ENCODE data around the gene TAPBPL. TPM values are rescaled to one million over a fixed set of nuclear protein-coding genes. Genes with fewer than 3 reads are reported as not detected.
"Not testable (repeated sequence)": the region's sequence is repeated elsewhere in the genome, so short reads cannot be mapped to it uniquely, and the experiment has no call there.

TAPBPL gene
- total RNA-seq, 1 donor from 2014 or later, result 5.4 TPM

GRCh38 chr12:6489449-6489848, 37.6 kb downstream of the TAPBPL start:
- DNase-seq (ENCODE audit: low read depth, low spot score), result no peak

- DNase-seq (ENCODE audit: low read depth, low spot score), result not testable (repeated sequence)
Observed at GRCh38 chr12:6490673-6491072, 38.8 kb downstream of the TAPBPL start.

GRCh38 chr12:6492838-6493496, 41.1 kb downstream of the TAPBPL start, which contains the start of gene MRPL51:
MRPL51 (minus strand) TSS chr12:6493262; CDS start chr12:6493136, 126 bp downstream.
- DNase-seq (ENCODE audit: low read depth, low spot score), result peak; percentile 72

GRCh38 chr12:6493497-6494257, 41.8 kb downstream of the TAPBPL start, which contains the start of gene NCAPD2:
NCAPD2 (plus strand) TSS chr12:6494102; CDS start chr12:6495099, 997 bp downstream.
- DNase-seq (ENCODE audit: low read depth, low spot score), result peak; percentile 85

- DNase-seq (ENCODE audit: low read depth, low spot score), result no peak
Observed at GRCh38 chr12:6494258-6494743, 42.5 kb downstream of the TAPBPL start.

- DNase-seq (ENCODE audit: low read depth, low spot score), result no peak
Observed at GRCh38 chr12:6494968-6495367, 43.1 kb downstream of the TAPBPL start.

- not testable (repeated sequence) for DNase-seq (ENCODE audit: low read depth, low spot score)
Observed at GRCh38 chr12:6497291-6497690, 45.4 kb downstream of the TAPBPL start.

- DNase-seq (ENCODE audit: low read depth, low spot score), result no peak
Observed at GRCh38 chr12:6500466-6500865, 48.6 kb downstream of the TAPBPL start.

- DNase-seq (ENCODE audit: low read depth, low spot score), result no peak
Observed at GRCh38 chr12:6507102-6507998, 55.5 kb downstream of the TAPBPL start.

GRCh38 chr12:6508087-6508486, 56.2 kb downstream of the TAPBPL start:
- no peak for DNase-seq (ENCODE audit: low read depth, low spot score)

Other genes with a start within 250 kb of the TAPBPL start
- gene PLEKHG6, start 141.4 kb upstream of the TAPBPL start, total RNA-seq, result not detected in 2 replicates
- gene TNFRSF1A, start 110.0 kb upstream of the TAPBPL start, total RNA-seq, result 53.3 and 72.5 TPM in 2 replicates
- 0.13 TPM in 1 of 2 replicates, not detected in the other for gene SCNN1A, start 76.5 kb upstream of the TAPBPL start, total RNA-seq
- 33.6 and 53.1 TPM in 2 replicates for gene LTBR, start 67.9 kb upstream of the TAPBPL start, total RNA-seq
- gene CD27, start 7.1 kb upstream of the TAPBPL start, total RNA-seq, result not detected in 2 replicates
- gene VAMP1, start 18.6 kb downstream of the TAPBPL start, total RNA-seq, result 5.7 and 6.4 TPM in 2 replicates
- gene MRPL51, start 41.2 kb downstream of the TAPBPL start, total RNA-seq, result 132 and 186 TPM in 2 replicates
- 48.6 and 95.9 TPM in 2 replicates for gene NCAPD2, start 42.1 kb downstream of the TAPBPL start, total RNA-seq
- gene GAPDH, start 82.5 kb downstream of the TAPBPL start, total RNA-seq, result 6,666 and 8,207 TPM in 2 replicates
- 8.3 and 9.0 TPM in 2 replicates for gene IFFO1, start 104.0 kb downstream of the TAPBPL start, total RNA-seq
- 20.7 and 30.5 TPM in 2 replicates for gene NOP2, start 116.2 kb downstream of the TAPBPL start, total RNA-seq
- gene CHD4, start 155.3 kb downstream of the TAPBPL start, total RNA-seq, result 205 and 216 TPM in 2 replicates
- gene LPAR5, start 183.9 kb downstream of the TAPBPL start, total RNA-seq, result 0.04 and 0.07 TPM in 2 replicates
- gene ACRBP, start 195.4 kb downstream of the TAPBPL start, total RNA-seq, result 0.11 and 0.26 TPM in 2 replicates
- gene ING4, start 211.1 kb downstream of the TAPBPL start, total RNA-seq, result 26.0 and 31.9 TPM in 2 replicates
- gene ZNF384, start 237.3 kb downstream of the TAPBPL start, total RNA-seq, result 9.5 and 12.0 TPM in 2 replicates
- gene PIANP, start 248.8 kb downstream of the TAPBPL start, total RNA-seq, result not detected in 2 replicates

All from pulmonary artery endothelial cell (primary cell).